ENCODE results near the gene PPP2R5A.

DNA sequence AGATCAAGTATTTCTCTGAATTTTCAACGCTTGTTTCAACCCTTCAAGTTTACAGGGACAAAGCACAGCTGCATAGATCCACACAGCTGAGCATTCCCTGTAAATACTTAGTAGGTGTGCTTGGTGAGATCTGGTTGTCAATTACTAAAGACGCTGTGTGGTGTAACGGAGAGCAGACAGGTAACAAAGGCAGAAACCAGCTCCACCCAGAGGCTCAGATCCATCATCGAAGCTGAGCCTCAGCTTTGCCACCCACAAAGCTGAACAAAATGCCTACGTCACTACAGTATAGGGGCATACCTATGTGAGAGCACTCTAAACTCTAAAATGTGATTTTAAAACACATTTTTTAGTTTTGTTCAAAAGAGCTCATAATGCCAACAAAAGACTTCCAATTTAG is 90.8 kb downstream of the PPP2R5A start:
- TF ChIP-seq POLR2A (IDR thresholded peaks at IDR 0.05) (no peak), POLR2AphosphoS5 (IDR thresholded peaks at IDR 0.05; ENCODE audit: insufficient read depth in 1 of 2, low read depth in 1 of 2) (no peak)
- TF ChIP-seq, protein P1, sequence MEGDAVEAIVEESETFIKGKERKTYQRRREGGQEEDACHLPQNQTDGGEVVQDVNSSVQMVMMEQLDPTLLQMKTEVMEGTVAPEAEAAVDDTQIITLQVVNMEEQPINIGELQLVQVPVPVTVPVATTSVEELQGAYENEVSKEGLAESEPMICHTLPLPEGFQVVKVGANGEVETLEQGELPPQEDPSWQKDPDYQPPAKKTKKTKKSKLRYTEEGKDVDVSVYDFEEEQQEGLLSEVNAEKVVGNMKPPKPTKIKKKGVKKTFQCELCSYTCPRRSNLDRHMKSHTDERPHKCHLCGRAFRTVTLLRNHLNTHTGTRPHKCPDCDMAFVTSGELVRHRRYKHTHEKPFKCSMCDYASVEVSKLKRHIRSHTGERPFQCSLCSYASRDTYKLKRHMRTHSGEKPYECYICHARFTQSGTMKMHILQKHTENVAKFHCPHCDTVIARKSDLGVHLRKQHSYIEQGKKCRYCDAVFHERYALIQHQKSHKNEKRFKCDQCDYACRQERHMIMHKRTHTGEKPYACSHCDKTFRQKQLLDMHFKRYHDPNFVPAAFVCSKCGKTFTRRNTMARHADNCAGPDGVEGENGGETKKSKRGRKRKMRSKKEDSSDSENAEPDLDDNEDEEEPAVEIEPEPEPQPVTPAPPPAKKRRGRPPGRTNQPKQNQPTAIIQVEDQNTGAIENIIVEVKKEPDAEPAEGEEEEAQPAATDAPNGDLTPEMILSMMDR (IDR thresholded peaks at IDR 0.05), result no peak
